Activated CD8-positive, alpha-beta memory T cell treated with anti-CD3 and anti-CD28 coated beads for 24 hours (primary cell): ENCODE results near the gene SLC9C2.
"Not testable (repeated sequence)": the region's sequence is repeated elsewhere in the genome, so short reads cannot be mapped to it uniquely, and the experiment has no call there.

Experiments used
- DNase-seq: peaks from one replicate; pipeline ENCODE4 v3.0.0-alpha.2; 2020

Gene SLC9C2

GRCh38 chr1:173581383-173582079 lies 21.3 kb downstream of the SLC9C2 start:
- no peak for DNase-seq

GRCh38 chr1:173580658-173581057 lies 22.2 kb downstream of the SLC9C2 start:
- no peak for DNase-seq

GRCh38 chr1:173580071-173580470 lies 22.8 kb downstream of the SLC9C2 start:
- no peak for DNase-seq

- no peak for DNase-seq
These were observed 29.3 kb downstream of the SLC9C2 start for GRCh38 chr1:173573596-173573995.

- no peak for DNase-seq
These were observed 30.5 kb downstream of the SLC9C2 start for GRCh38 chr1:173572201-173572873.

GRCh38 chr1:173570370-173571007 lies 32.4 kb downstream of the SLC9C2 start:
- no peak for DNase-seq

GRCh38 chr1:173568483-173568882 lies 34.4 kb downstream of the SLC9C2 start:
- DNase-seq, result no peak

- DNase-seq, result not testable (repeated sequence)
These were observed 39.0 kb downstream of the SLC9C2 start for GRCh38 chr1:173563846-173564245.

- DNase-seq, result no peak
These were observed 40.1 kb downstream of the SLC9C2 start for GRCh38 chr1:173562813-173563212.

GRCh38 chr1:173561263-173561662 lies 41.6 kb downstream of the SLC9C2 start:
- no peak for DNase-seq

GRCh38 chr1:173560285-173560880 lies 42.5 kb downstream of the SLC9C2 start:
- DNase-seq, result no peak

GRCh38 chr1:173555651-173556305 lies 47.1 kb downstream of the SLC9C2 start:
- DNase-seq, result no peak

GRCh38 chr1:173554541-173555250 lies 48.2 kb downstream of the SLC9C2 start:
- no peak for DNase-seq

- no peak for DNase-seq
These were observed 48.8 kb downstream of the SLC9C2 start for GRCh38 chr1:173554089-173554488.

- DNase-seq, result no peak
These were observed 49.6 kb downstream of the SLC9C2 start for GRCh38 chr1:173553312-173553711.

- no peak for DNase-seq
These were observed 51.2 kb downstream of the SLC9C2 start for GRCh38 chr1:173551699-173552098.

GRCh38 chr1:173549813-173550212 lies 53.1 kb downstream of the SLC9C2 start:
- DNase-seq, result no peak

- no peak for DNase-seq
These were observed 57.2 kb downstream of the SLC9C2 start for GRCh38 chr1:173545688-173546087.

GRCh38 chr1:173536223-173536622 lies 66.6 kb downstream of the SLC9C2 start:
- no peak for DNase-seq

- DNase-seq, result no peak
These were observed 70.6 kb downstream of the SLC9C2 start for GRCh38 chr1:173532237-173532636.

GRCh38 chr1:173530795-173531693 lies 71.8 kb downstream of the SLC9C2 start:
- no peak for DNase-seq
